ENCODE results near the gene IFI44.

DNA sequence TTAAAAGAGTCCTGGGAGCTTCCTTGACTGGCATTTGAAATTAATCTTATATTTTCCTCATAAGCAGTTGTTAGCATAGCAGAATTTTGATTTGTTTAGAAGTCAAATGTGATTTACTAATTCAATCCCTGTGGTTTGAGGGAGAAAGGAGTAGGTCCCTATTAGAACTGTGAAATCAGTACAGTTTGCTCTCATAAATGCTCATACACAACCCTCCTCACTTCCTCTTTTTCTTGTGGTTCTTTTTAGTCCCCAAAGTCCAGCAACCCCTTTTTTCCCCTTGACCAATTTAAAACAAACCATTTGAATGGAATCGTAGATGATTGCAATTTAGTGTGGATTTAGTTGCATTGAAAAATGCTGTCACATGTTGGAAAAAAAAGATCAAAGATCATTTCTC lies 9.2 kb upstream of the IFI44 start:
- TF ChIP-seq, protein P1, sequence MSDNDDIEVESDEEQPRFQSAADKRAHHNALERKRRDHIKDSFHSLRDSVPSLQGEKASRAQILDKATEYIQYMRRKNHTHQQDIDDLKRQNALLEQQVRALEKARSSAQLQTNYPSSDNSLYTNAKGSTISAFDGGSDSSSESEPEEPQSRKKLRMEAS (IDR thresholded peaks at IDR 0.05; ENCODE audit: low read depth, low read length): no peak
- no peak for TF ChIP-seq SP1 (IDR thresholded peaks at IDR 0.05; ENCODE audit: low read depth, low read length)
- no peak for TF ChIP-seq EZH2 (IDR thresholded peaks at IDR 0.05; ENCODE audit: borderline replicate concordance, control insufficient read depth, low read depth, low read length)
